Activated CD8-positive, alpha-beta T cell treated with anti-CD3 and anti-CD28 coated beads for 36 hours (primary cell): ENCODE measurements around the gene SHISA4. TPM values are rescaled to one million over a fixed set of nuclear protein-coding genes. Genes with fewer than 3 reads are reported as not detected.
"Not testable (repeated sequence)": the region's sequence is repeated elsewhere in the genome, so short reads cannot be mapped to it uniquely, and the experiment has no call there.

ENCODE experiments used
- ATAC-seq: fragments of 200-7000 bp; cut with Tn5 transposase; one replicate; pipeline ENCODE4 v1.10.0; 2021; ENCODE audit warnings: mild to moderate bottlenecking, moderate library complexity
- CTCF ChIA-PET: fragments of 350-600 bp; sonication (Branson Sonifier 250); formaldehyde crosslinking; loops from one replicate; lab custom pipeline; 2021; ENCODE audit warnings: antibody characterized with exemption; lab: Charles Lee
- POLR2A ChIA-PET: fragments of 350-600 bp; sonication (Branson Sonifier 250); formaldehyde crosslinking; loops from one replicate; lab custom pipeline; 2021; ENCODE audit warnings: antibody characterized with exemption; lab: Charles Lee
- DNase-seq: peaks from one replicate; pipeline ENCODE4 v3.0.0-alpha.2; 2020
- H3K27ac Mint-ChIP-seq: one replicate; pipeline ENCODE4 v1.8.0; 2021; ENCODE audit warnings: mild to moderate bottlenecking, mixed read lengths
- H3K27me3 Mint-ChIP-seq: one replicate; pipeline ENCODE4 v1.8.0; 2021; ENCODE audit warnings: mixed read lengths
- H3K36me3 Mint-ChIP-seq: one replicate; pipeline ENCODE4 v1.8.0; 2021; ENCODE audit warnings: low read depth, mixed read lengths
- H3K4me1 Mint-ChIP-seq: one replicate; pipeline ENCODE4 v1.8.0; 2021; ENCODE audit warnings: low read depth, mixed read lengths
- H3K4me3 Mint-ChIP-seq: one replicate; pipeline ENCODE4 v1.8.0; 2021; ENCODE audit warnings: mild to moderate bottlenecking, moderate library complexity, mixed read lengths
- H3K9me3 Mint-ChIP-seq: one replicate; pipeline ENCODE4 v1.8.0; 2021; ENCODE audit warnings: mixed read lengths
- CTCF ChIP-seq: fragments of 200-600 bp; IDR thresholded peaks from one replicate; pipeline ENCODE4 v1.8.0; 2022; ENCODE audit warnings: antibody characterized with exemption, mild to moderate bottlenecking
- intact Hi-C: fragments of 100-400 bp; cut with micrococcal nuclease; formaldehyde crosslinking; loops from one replicate; pipeline ENCODE4 v1.10.0; 2022
- total RNA-seq, 2 experiments: library from RNA; stranded (reverse); gene quantifications; one replicate each; pipeline ENCODE4 v1.2.3, GENCODE V29; 2021

Gene SHISA4
- under 1 TPM in 1 of 2 experiments, not detected in 1; 0.47 TPM for total RNA-seq

GRCh38 chr1:201888282-201889089, at the start of gene SHISA4:
TSS of gene SHISA4 (plus strand) at chr1:201888898. CDS start at chr1:201888995, 97 bp downstream.
- CTCF ChIA-PET, result interaction anchor here (2.5 to 2.6 kb wide), 2 partner anchors 8 to 11 kb away, joined by 6 to 36 read pairs; no protein-coding TSS in a partner anchor
- Mint-ChIP-seq H3K9me3 (no peaks in the 10 kb centered on the region), H3K27ac (no peak within 1 kb of the TSS)

GRCh38 chr1:201839089-201839488, 49.6 kb upstream of the SHISA4 start:
- ChIA-PET POLR2A (interaction anchor here (1.2 kb wide), 1 partner anchor 9 kb away, joined by 3 read pairs; no protein-coding TSS in a partner anchor), CTCF (interaction anchor here (1.0 kb wide), 1 partner anchor 327 kb away, joined by 3 read pairs; no protein-coding TSS in a partner anchor)
- H3K9me3 Mint-ChIP-seq, H3K27me3 Mint-ChIP-seq, ATAC-seq, H3K27ac Mint-ChIP-seq, intact Hi-C loops, DNase-seq, H3K4me3 Mint-ChIP-seq: not testable (repeated sequence)
- Mint-ChIP-seq H3K36me3 (peaks cover 32% of the 10 kb centered on the region), H3K4me1 (peaks cover 47% of the 10 kb centered on the region)

More at GRCh38 chr1:201888282-201889089, at the start of gene SHISA4:
- no peak for TF ChIP-seq CTCF
- Mint-ChIP-seq H3K36me3 (no peaks in the 10 kb centered on the region), H3K4me3 (peak within 1 kb of the TSS; percentile 29), H3K27me3 (peaks cover 43% of the 10 kb centered on the region), H3K4me1 (peaks cover 9% of the 10 kb centered on the region)
- ATAC-seq, result peak; percentile 76
- POLR2A ChIA-PET, result no interaction called here
- DNase-seq, result peak; percentile 18
- intact Hi-C loops, result no loop called here

- H3K9me3 Mint-ChIP-seq, result no peaks in the 10 kb centered on the region
- no peak for TF ChIP-seq CTCF
- intact Hi-C loops, result no loop called here
- H3K4me3 Mint-ChIP-seq, result no peak overlapping the region
- peaks cover 24% of the 10 kb centered on the region for H3K36me3 Mint-ChIP-seq
- no peaks in the 10 kb centered on the region for H3K27me3 Mint-ChIP-seq
- DNase-seq (no peak), ATAC-seq (no peak)
- ChIA-PET POLR2A (interaction anchor here (0.9 to 1.1 kb wide), 2 partner anchors 10 to 11 kb away, joined by 3 to 4 read pairs; partner anchors contain the start of gene IPO9), CTCF (no interaction called here)
- no peak overlapping the region for H3K27ac Mint-ChIP-seq
- H3K4me1 Mint-ChIP-seq, result peaks cover 43% of the 10 kb centered on the region
Observed at GRCh38 chr1:201840055-201840454, 48.6 kb upstream of the SHISA4 start.

GRCh38 chr1:201840490-201840889, 48.2 kb upstream of the SHISA4 start:
- DNase-seq (no peak), ATAC-seq (no peak)
- Mint-ChIP-seq H3K4me3 (no peak overlapping the region), H3K4me1 (peaks cover 42% of the 10 kb centered on the region), H3K9me3 (no peaks in the 10 kb centered on the region), H3K27ac (no peak overlapping the region), H3K27me3 (no peaks in the 10 kb centered on the region), H3K36me3 (peaks cover 21% of the 10 kb centered on the region)
- TF ChIP-seq CTCF, result no peak
- ChIA-PET POLR2A (interaction anchor here (0.9 to 1.1 kb wide), 2 partner anchors 10 to 12 kb away, joined by 3 to 4 read pairs; partner anchors contain the start of gene IPO9), CTCF (interaction anchor here (3.7 kb wide), 1 partner anchor 11 kb away, joined by 13 read pairs; the partner anchor contains the start of gene IPO9)
- intact Hi-C loops, result no loop called here

- DNase-seq, result no peak
- no peaks in the 10 kb centered on the region for H3K9me3 Mint-ChIP-seq
- POLR2A ChIA-PET, result no interaction called here
- peaks cover 18% of the 10 kb centered on the region for H3K36me3 Mint-ChIP-seq
- no peak for TF ChIP-seq CTCF
- H3K4me1 Mint-ChIP-seq, result peaks cover 42% of the 10 kb centered on the region
- no peak overlapping the region for H3K4me3 Mint-ChIP-seq
- H3K27me3 Mint-ChIP-seq, result no peaks in the 10 kb centered on the region
- ATAC-seq, result no peak
- intact Hi-C loops, result no loop called here
- H3K27ac Mint-ChIP-seq, result no peak overlapping the region
- CTCF ChIA-PET, result interaction anchor here (1.6 to 3.7 kb wide), 3 partner anchors 12 to 158 kb away, joined by 4 to 13 read pairs (median 7); partner anchors contain the start of gene IPO9
Observed at GRCh38 chr1:201841265-201841912, 47.3 kb upstream of the SHISA4 start.
